AG10803 (cell line): ENCODE results near the gene PROKR2.
A peak's percentile ranks its signal among the peaks of the same experiment; 100 is the strongest.

Experiments
- DNase-seq: peaks from one replicate; pipeline ENCODE4 v3.0.0; 2010; ENCODE audit warnings: low read depth
- H3K4me3 ChIP-seq: 2 replicates; pipeline ENCODE4 v1.5.1; 2011; ENCODE audit warnings: mild to moderate bottlenecking, low read length, control low read depth
- CTCF ChIP-seq: conservative IDR thresholded peaks from 2 replicates; pipeline ENCODE4 v1.5.1; 2011; ENCODE audit warnings: mild to moderate bottlenecking, low read length, control low read depth, inconsistent platforms

The PROKR2 gene

GRCh38 chr20:5356941-5357340, 40.2 kb upstream of the PROKR2 start:
- H3K4me3 ChIP-seq: no peak overlapping the region
- TF ChIP-seq CTCF: no peak
- no peak for DNase-seq

- DNase-seq: no peak
- H3K4me3 ChIP-seq: no peak overlapping the region
- TF ChIP-seq CTCF: no peak
Measured at GRCh38 chr20:5354901-5355300, 38.1 kb upstream of the PROKR2 start.

GRCh38 chr20:5353624-5354496, 37.1 kb upstream of the PROKR2 start:
- H3K4me3 ChIP-seq: no peak overlapping the region
- TF ChIP-seq CTCF: no peak
- peak; percentile 42 for DNase-seq

- DNase-seq: no peak
Measured at GRCh38 chr20:5349448-5349847, 32.7 kb upstream of the PROKR2 start.

GRCh38 chr20:5342021-5342420, 25.3 kb upstream of the PROKR2 start:
- TF ChIP-seq CTCF: no peak
- no peak overlapping the region for H3K4me3 ChIP-seq
- DNase-seq: peak; percentile 24

More at GRCh38 chr20:5349448-5349847, 32.7 kb upstream of the PROKR2 start:
- no peak for TF ChIP-seq CTCF
- no peak overlapping the region for H3K4me3 ChIP-seq

GRCh38 chr20:5331340-5331739, 14.6 kb upstream of the PROKR2 start:
- DNase-seq: no peak
- no peak for TF ChIP-seq CTCF

GRCh38 chr20:5328268-5328667, 11.5 kb upstream of the PROKR2 start:
- no peak for TF ChIP-seq CTCF
- DNase-seq: no peak
- no peak overlapping the region for H3K4me3 ChIP-seq

More at GRCh38 chr20:5331340-5331739, 14.6 kb upstream of the PROKR2 start:
- H3K4me3 ChIP-seq: no peak overlapping the region
